Chondrocyte (in vitro differentiated cells): ENCODE data around the gene ZNF3. TPM values are rescaled to one million over a fixed set of nuclear protein-coding genes. Genes with fewer than 3 reads are reported as not detected.

Source experiments
- DNase-seq: peaks from one replicate; pipeline ENCODE4 v3.0.0; 2021; ENCODE audit warnings: mixed read lengths, low spot score
- H3K27ac Mint-ChIP-seq: one replicate; pipeline ENCODE4 v1.8.0; 2021; ENCODE audit warnings: mild to moderate bottlenecking, moderate library complexity, mixed read lengths; ENCODE audit not compliant: unreplicated experiment
- H3K27me3 Mint-ChIP-seq: 2 replicates; pipeline ENCODE4 v1.8.0; 2021; ENCODE audit warnings: low read depth, mixed read lengths
- H3K36me3 Mint-ChIP-seq: 2 replicates; pipeline ENCODE4 v1.8.0; 2021; ENCODE audit warnings: low read depth, mixed read lengths
- H3K4me1 Mint-ChIP-seq: 2 replicates; pipeline ENCODE4 v1.8.0; 2021; ENCODE audit warnings: low read depth, mild to moderate bottlenecking, mixed read lengths
- H3K4me3 Mint-ChIP-seq: one replicate; pipeline ENCODE4 v1.8.0; 2021; ENCODE audit warnings: mild to moderate bottlenecking, moderate library complexity, mixed read lengths; ENCODE audit not compliant: unreplicated experiment
- H3K9me3 Mint-ChIP-seq: 2 replicates; pipeline ENCODE4 v1.8.0; 2021; ENCODE audit warnings: low read depth, mixed read lengths
- total RNA-seq: library from RNA; stranded (reverse); gene quantifications from 3 replicates; pipeline ENCODE4 v1.2.1, GENCODE V29; 2021
- TF ChIP-seq, protein P1 (sequence below): fragments of 200-600 bp; sonication (generic); IDR thresholded peaks from 2 replicates; pipeline ENCODE4 v1.5.0; 2021; ENCODE audit warnings: antibody characterized with exemption, mild to moderate bottlenecking, moderate library complexity

The ZNF3 gene
- total RNA-seq, 1 donor from 2014 or later, result 22.1 TPM

- peak overlapping the region; percentile 41 for H3K27ac Mint-ChIP-seq
- H3K27me3 Mint-ChIP-seq, result no peaks in the 10 kb centered on the region
- peaks cover 53% of the 10 kb centered on the region for H3K36me3 Mint-ChIP-seq
- no peak overlapping the region for H3K4me3 Mint-ChIP-seq
- no peaks in the 10 kb centered on the region for H3K4me1 Mint-ChIP-seq
- H3K9me3 Mint-ChIP-seq, result peaks cover 28% of the 10 kb centered on the region
- TF ChIP-seq, protein P1, sequence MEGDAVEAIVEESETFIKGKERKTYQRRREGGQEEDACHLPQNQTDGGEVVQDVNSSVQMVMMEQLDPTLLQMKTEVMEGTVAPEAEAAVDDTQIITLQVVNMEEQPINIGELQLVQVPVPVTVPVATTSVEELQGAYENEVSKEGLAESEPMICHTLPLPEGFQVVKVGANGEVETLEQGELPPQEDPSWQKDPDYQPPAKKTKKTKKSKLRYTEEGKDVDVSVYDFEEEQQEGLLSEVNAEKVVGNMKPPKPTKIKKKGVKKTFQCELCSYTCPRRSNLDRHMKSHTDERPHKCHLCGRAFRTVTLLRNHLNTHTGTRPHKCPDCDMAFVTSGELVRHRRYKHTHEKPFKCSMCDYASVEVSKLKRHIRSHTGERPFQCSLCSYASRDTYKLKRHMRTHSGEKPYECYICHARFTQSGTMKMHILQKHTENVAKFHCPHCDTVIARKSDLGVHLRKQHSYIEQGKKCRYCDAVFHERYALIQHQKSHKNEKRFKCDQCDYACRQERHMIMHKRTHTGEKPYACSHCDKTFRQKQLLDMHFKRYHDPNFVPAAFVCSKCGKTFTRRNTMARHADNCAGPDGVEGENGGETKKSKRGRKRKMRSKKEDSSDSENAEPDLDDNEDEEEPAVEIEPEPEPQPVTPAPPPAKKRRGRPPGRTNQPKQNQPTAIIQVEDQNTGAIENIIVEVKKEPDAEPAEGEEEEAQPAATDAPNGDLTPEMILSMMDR, result no peak
- DNase-seq, result no peak
Observed at GRCh38 chr7:100069991-100070390, 11.5 kb downstream of the ZNF3 start.

- DNase-seq, result no peak
- peaks cover 40% of the 10 kb centered on the region for H3K36me3 Mint-ChIP-seq
- TF ChIP-seq, protein P1, result no peak
- no peaks in the 10 kb centered on the region for H3K27me3 Mint-ChIP-seq
- H3K27ac Mint-ChIP-seq, result no peak overlapping the region
- H3K9me3 Mint-ChIP-seq, result peaks cover 18% of the 10 kb centered on the region
- no peaks in the 10 kb centered on the region for H3K4me1 Mint-ChIP-seq
- no peak overlapping the region for H3K4me3 Mint-ChIP-seq
Observed at GRCh38 chr7:100066953-100067352, 14.6 kb downstream of the ZNF3 start.

DNA sequence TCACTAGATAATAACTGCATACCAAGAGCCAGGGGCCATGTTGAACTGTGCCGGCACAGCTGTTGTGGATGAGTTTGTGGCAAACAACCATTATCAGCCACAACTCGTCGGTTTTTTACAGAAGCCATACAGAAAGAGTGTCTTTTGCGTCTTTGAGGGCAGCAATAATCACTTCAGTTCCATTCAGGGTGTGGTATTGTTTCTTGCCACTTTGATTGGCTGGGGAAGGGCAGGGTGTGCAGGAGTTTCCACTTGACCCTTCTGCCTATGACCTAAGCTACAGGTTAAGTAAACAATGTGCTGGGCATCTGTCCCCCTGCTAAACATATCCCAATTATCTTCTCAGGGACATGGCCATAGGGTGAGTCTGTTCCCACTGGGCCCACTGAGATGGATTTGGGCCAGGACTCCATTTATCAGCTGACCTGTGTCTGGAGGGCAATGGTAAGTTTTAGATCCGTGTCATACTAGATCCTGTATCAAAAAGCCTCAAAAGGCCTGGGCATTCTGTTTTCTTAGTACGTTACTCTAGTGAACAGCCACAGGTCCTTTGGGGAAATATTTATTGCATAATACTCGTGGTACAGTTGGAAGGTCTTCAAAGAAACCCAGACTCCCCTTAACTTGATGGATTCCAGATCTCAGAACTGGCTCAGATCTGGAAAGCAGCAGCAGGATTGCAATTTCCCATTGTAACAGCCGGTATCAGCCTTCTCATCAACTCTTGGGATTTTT, 15.9 kb downstream of the ZNF3 start:
- no peak overlapping the region for H3K27ac Mint-ChIP-seq
- H3K9me3 Mint-ChIP-seq, result peaks cover 4% of the 10 kb centered on the region
- H3K4me1 Mint-ChIP-seq, result no peaks in the 10 kb centered on the region
- DNase-seq, result no peak
- H3K27me3 Mint-ChIP-seq, result no peaks in the 10 kb centered on the region
- TF ChIP-seq, protein P1, result no peak
- peaks cover 32% of the 10 kb centered on the region for H3K36me3 Mint-ChIP-seq
- no peak overlapping the region for H3K4me3 Mint-ChIP-seq

GRCh38 chr7:100064162-100064561, 17.4 kb downstream of the ZNF3 start:
- H3K27ac Mint-ChIP-seq, result no peak overlapping the region

GRCh38 chr7:100063376-100063775, 18.1 kb downstream of the ZNF3 start:
- Mint-ChIP-seq H3K36me3 (peaks cover 29% of the 10 kb centered on the region), H3K27me3 (no peaks in the 10 kb centered on the region), H3K9me3 (no peaks in the 10 kb centered on the region), H3K4me3 (no peak overlapping the region), H3K4me1 (no peaks in the 10 kb centered on the region), H3K27ac (no peak overlapping the region)
- TF ChIP-seq, protein P1, result no peak
- no peak for DNase-seq

More at GRCh38 chr7:100064162-100064561, 17.4 kb downstream of the ZNF3 start:
- no peak overlapping the region for H3K4me3 Mint-ChIP-seq
- H3K9me3 Mint-ChIP-seq, result no peaks in the 10 kb centered on the region
- H3K27me3 Mint-ChIP-seq, result no peaks in the 10 kb centered on the region
- DNase-seq, result no peak
- TF ChIP-seq, protein P1, result no peak
- no peaks in the 10 kb centered on the region for H3K4me1 Mint-ChIP-seq
- H3K36me3 Mint-ChIP-seq, result peaks cover 27% of the 10 kb centered on the region
